Inferior parietal cortex (tissue), 1 donor: ENCODE results near the gene PPP2R5A.

Experiments
- DNase-seq: peaks from one replicate; pipeline ENCODE4 v3.0.0-alpha.2; 2016; ENCODE audit errors: extremely low spot score

The PPP2R5A gene

DNA sequence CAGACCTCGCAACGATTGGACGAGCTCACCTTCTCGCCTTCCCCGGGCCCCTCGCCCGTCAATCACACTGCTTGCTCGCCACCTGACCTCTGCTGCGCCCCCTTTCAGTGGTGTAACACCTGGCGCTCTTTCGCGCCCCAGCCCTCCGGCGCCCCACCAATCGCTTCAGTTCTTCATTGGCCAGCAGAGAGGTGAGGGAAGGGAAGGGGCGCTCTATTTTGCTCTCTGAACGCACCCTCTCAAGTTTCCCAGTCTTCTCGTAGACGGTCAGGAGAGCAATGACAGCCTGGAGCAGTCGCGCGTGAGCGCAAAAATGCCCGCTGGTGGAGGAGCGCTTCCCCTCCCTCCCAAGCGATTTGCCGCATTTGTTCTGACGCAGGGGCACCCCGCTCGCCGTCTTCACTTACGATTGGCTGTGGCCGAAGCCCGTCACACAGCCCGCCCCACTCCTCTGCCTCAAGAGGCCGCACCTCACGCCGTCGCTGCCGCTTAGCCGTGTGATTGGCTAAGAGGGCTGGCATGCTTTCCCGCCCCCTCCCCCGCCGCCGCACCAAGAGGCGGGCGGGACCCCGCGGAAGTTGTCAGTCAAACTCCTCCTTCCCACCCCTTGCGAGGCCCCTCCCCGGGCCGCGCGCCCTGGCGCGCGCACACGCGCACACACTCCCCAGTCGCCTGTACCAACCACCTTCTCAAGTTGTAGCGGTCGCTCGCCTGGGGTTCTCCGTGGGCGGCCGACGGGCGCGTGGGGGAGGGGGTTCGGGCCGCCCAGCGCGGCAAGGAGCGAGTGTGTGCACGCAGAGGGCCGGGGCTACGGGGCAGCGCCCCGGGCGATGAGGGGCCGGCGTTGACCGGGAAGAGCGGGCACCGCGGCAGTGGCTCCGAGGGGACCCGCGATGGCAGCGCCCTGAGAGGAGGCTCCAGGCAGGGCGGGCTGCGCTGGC, at the start of gene PPP2R5A:
TSS of gene PPP2R5A (plus strand) at position 667 of the 941 bp plus-strand sequence. CDS start 701 bp downstream, outside the sequence.
- peak; percentile 98 for DNase-seq

- no peak for DNase-seq
These were observed 49.4 kb upstream of the PPP2R5A start for GRCh38 chr1:212235857-212236256.

DNA sequence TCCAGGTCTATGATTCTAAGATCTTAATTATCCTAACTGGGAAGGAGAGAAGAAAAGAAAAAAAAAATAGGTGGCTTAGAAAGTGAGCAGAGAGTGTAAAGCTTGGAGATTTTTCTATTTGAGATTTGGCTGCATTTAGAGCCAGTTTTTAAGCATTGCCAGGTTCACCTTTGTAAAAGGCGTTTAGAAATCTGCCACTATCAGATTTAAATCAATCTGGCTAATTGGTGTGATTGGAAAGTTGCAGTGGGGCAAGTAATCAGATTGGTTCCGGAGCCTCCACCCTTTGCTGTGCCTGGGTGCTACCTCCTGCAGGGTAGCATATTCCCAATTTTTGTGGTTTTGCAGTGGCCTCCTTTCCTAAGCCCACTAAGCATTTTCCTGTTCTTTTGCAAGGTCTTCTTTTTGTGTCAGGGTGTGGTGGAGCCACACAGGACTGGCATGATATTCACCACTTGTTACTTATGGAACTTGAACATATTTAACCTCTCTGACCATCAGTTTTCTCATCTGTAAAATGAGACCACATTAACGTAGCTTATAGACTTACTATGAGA, 48.5 kb upstream of the PPP2R5A start:
- no peak for DNase-seq

DNA sequence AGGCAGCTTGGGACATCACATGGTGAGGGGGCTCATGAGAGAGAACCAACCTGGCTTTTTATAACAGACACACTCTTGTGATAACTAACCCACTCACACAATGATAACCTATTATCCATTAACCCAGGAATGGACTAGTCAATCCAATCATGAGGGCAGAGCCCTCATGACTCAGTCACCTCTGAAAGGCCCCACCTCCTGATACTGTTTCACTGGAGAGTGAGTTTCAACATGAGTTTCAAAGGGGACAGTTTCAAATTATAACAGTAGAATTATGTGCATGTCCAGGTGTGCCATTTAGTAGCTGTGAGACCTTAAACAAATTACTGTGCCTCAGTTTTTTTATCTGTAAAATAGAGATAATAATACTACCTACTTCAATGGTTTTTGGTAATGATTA, 47.6 kb upstream of the PPP2R5A start:
- DNase-seq: no peak

DNA sequence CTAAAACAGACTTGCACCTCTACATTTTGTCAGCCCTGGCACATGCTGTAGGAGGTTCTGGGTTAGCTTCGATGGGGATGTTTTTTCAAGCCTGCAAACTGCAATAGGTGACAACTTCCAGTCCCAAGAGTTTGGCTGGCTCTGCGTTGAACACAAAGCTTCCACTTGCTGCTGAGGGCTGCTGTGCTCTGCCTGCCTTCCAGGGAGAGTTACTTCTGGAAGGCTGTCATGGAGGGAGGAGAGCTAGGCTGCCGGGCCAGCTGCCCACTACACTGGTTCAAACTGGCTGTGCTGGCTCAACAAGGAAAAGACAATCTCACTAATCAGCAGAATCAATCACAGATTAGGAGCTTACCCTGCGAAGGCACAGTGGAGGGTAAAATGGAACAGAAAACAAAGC, 46.7 kb upstream of the PPP2R5A start:
- no peak for DNase-seq

DNA sequence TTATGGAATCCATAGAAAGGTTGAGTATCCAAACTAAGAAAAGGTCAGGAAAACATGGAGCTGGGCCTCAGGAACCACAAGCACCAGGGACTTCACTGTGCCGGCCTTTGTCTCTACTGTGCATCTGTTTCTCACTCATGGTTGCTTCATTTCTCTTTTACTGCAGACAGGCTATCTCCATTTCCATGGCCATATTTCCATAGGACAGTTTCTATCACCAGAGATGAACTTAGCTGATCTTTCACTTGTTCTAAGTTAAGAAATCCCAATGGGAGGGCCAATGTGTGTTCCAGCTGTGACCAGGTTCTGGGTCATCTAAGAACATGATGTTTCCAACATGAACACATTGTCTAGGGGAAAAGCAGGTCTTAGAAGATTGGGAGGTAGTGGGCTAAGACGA, 43.7 kb upstream of the PPP2R5A start:
- no peak for DNase-seq

DNA sequence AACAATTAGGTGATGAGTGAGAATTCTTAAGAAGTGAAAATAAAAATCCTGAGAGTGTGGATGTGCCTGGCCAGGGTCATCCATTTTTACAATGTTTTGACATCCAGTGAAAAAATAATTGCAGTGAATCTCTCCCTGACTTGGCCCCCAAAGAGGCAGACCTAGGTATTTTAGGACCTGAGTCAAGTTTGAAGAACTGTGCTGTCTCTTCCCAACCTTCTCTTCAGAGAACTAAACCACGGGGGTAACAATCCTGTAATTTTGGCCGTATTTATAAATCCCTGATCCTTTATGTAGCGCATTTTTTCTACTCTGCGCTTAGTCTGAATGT, 43.3 kb upstream of the PPP2R5A start:
- DNase-seq: no peak

DNA sequence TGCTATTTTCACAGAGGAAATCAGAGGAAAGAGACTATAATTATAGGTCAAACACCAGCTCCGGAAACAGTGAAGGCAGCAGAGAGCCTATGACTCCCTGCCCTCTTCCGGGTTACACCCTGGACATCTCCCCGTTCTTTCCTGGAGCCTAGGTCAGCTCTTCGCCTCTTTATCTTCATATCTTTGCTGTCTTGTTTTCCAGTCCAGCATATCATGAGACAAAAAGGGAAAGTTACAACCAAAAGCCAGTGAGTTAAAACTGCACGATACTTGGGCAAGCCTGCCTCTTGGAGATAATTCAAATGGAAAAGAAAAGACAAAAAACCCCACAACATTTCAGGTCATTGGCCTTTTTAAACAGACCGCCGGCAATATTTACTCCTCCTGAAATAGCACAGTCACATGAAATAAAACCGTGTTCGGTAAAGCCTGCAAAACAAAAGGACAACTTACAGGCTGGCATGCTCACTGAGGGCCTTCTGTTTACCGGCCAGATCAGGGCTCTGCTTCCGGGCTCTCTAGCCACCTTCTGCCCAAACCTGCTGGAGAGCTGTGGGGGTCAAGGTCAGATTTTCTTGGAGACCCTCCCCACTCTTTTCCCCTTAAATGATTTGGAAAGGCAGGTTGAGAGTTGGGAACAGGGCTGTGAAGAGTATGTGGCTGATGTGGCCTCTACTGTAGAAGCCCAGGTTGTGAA, 42.8 kb upstream of the PPP2R5A start:
- peak; percentile 40 for DNase-seq

GRCh38 chr1:212242985-212243308, 42.3 kb upstream of the PPP2R5A start:
- no peak for DNase-seq

DNA sequence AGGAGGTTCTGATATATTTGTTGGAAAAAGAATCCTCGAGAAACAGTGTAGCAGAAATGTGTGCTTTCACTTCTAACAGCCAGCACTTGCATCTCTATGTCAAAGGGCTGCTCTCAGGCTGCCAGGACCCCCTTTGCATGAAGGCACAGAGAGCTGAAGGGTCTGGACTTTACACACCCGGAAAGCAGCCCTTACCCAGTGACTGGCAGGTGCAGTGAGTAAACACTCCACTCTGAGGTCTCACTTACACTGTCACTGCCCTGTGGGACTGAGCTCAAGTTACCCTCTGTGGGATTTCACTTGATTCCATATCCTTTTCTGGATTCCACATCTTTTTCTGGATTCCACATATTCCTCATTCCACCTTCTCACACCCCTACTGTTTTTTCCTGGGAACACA, 40.8 kb upstream of the PPP2R5A start:
- DNase-seq: no peak

- DNase-seq: no peak
These were observed 38.0 kb upstream of the PPP2R5A start for GRCh38 chr1:212247179-212247721.

GRCh38 chr1:212247988-212248387, 37.2 kb upstream of the PPP2R5A start:
- DNase-seq: no peak

DNA sequence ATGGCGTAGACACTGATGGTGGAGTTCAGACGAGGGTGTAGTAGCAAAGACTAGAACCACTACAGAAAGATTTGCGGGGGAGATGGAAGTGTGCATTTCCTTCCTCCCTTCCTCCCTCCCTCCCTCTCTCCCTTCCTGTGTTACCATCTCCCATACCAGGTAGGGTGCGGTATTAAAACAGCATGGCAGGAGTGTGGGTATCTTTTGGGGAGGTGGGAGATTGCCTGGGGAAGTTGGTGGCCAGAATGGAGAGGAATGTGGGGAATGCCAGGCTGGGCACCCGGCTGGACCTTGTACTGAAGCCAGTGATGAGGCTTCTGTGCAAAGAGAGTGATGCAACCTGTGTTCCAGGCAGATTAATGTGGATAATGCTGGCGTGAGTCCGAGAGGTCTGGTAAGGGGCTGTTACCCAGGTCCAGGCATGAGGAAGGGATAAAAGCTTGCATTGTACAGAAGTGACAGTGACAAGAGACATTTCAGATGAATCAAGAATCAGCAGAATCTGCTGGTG, 30.3 kb upstream of the PPP2R5A start:
- DNase-seq: no peak

DNA sequence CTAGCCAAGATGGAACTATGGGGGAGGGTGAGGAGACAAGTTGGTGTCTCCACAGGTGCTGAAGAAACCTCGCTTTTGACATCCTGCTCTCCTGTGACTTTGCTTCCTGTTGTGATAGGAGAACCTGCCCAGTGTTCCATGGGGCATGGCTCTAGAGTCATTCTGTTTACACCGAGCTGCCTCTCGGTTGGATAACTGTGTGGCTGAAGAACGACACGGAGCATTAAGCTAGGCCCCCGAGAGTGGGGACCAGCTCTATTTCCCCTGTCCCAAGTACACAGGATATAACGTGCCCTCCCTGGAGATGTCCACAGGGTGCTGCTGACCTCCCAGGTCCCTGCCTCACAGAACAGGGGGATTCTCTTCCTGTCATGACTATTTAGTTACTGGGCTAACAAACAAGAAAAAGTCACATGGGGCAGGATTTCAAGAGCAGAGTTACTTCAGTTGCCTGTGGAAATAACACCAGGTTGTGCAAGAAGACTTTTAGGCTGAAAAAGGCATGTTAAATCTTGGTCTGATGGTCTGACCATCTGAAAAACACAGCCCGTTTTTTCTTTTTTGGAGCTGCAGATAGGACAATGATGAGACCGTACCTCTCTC, 29.4 kb upstream of the PPP2R5A start:
- no peak for DNase-seq

GRCh38 chr1:212256369-212256768, 28.8 kb upstream of the PPP2R5A start:
- no peak for DNase-seq

DNA sequence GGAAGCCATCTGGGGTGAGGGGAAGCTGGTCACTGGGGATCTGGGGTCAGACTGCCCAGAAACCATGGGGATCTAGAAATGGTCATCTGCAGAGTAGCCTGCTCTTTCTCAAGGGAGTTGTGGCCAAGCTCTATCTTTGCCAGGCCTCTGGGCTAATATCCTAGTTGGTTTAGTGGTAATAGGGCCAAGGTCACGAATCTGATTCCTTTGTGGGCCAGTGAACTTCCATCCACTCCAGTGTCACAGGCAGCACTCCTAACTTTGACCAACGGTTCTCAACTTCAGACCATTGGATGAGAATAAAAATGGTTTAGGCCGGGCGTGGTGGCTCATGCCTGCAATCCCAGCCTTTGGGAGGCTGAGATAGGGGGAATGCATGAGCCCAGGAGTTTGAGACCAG, 28.1 kb upstream of the PPP2R5A start:
- DNase-seq: no peak

DNA sequence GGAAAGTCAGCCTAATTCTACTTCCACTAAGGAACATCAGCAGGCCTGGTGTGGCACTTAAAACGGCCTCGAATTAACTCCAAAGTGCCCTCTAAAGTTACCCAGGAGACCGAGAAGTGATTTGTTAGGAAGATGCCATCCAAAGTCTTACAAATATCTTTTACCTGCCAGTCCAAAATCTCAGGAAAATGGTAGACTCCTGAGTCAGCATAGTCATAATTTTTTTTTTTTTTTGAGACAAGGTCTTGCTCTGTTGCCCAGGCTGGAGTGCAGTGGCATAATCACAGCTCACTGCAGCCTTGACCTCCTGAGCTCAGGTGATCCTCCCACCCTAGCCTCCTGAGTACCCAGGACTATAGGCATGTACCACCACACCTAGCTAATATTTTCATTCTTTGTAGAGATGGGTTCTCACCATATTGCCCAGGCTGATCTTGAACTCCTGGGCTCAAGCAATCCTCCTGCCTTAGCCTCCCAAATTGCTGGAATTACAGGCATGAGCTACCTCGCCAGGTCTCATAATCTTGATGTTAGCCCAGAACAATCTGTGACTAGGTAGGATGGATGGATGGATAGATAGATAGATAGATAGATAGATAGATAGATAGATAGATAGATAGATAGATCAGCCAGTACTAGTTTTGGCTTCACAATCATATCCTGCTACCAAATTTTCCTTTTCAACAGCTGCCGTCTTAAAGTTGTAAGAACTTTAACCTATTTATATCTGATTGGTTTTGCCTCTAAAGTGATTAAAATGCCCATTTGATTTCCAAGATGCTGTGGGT, 25.3 kb upstream of the PPP2R5A start:
- no peak for DNase-seq

- DNase-seq: no peak
These were observed 24.5 kb upstream of the PPP2R5A start for GRCh38 chr1:212260557-212261355.

DNA sequence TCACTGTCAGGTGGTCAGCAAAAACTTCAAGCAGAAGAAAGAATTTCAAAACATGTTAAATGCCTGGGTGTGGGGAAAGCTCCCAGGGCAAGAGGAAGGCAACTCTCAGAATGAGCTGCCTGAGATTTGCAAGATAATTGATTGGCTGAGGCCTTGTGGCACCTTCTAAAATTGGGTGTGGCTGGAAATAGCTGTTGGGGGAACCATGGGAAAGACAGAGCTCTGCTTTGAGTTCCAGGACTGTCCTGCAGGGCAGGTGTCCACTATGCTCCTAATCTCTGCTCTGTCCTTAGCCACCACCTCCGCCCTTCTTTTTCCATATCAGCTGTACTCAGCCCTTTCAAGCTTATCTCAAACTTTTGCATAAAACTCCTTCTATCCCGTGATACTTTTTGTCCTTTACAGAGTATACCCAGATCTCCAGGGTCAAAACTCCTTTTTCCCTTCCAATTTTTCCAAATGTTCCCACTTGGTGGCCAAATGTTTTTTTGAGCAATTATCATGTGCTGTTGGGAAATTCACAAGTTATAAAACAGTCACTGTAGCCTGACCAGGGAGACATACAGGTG, 23.8 kb upstream of the PPP2R5A start:
- DNase-seq: no peak

DNA sequence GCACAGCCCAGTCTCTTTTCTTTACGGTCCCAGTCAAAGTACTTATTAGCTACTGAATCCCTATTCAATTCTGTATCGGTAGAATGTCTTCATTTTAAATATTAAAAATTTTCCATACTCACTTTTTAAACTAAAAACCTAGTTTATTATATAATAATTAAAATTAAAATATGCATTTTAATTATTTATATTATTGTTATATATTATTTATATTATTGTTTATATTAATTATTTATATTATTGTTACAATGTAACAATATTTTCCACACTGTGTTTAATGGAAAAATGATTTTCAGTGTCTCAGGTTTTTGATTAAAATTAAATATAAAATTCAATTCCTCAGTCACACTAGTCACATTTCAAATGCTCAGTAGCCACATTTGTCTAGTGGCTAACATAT, 18.2 kb upstream of the PPP2R5A start:
- DNase-seq: no peak
